ENCODE results near the gene AOAH.

The AOAH gene

DNA sequence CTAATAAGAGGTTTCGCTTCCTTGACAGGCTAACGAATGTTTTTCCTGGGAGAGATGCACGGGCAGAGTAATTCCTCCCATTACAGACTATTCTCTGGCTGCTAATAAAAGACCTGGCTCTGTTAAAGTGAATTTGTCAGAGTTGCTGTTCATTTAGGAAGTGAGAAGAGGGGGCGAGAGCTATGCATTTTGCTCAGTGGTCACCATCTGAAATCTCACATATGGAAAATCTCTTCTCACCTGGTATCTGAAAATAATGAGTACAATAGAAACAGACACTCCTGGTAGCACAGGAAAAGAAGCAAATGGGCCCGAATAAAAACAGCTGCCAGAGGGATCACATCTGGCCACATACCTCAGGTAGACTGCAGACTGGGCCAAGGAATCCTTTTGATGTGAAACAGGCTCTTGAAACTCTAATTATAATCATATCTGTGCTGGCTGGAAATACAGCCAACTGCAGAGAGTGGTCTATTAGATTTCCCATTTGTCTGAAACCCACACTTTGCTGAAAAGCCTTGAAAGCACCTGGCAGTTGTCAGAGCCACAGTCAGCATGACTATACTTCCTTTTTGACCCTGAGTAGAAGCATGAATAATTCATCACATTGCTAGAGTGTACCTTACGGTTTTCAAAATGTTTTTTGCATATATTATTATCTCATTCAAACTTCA lies 33.6 kb downstream of the AOAH start:
- DNase-seq: no peak

DNA sequence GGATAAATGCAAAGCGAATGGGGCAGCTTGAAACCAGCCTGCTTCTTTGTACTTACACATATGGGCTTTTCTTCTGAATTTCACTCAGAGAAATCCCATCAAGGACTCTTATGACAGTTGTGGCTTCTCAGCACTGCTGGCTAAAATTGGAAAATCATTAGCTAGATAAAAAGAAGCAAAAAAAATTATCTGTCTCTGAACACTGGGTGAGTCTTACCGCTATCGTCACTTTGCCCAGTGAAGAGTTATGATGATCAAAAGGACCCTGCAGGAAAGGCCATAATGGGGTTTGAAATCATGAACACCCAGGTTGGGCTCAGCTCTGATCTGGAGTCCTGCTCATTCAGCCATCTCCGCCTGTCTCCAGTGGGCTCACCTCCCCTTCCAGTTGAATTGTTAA lies 34.3 kb downstream of the AOAH start:
- DNase-seq: no peak

DNA sequence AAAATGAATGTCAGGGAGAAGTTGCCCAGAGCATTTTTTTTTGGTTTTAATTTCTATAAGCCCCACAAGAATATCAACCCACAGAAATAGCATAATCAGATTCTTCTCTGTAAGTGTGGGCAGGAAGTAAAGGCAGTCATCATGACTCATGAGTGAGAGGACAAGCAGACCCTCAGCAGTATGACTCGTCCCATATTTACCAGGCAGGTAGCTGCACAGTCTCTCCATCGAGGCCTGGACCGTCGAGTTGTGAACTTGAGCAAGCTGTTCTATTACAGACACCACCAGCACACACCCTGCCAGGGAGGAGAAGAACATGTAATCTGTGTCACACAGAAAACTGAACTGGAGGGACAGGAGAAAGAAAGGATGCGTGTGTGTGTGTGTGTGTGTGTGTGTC lies 37.8 kb downstream of the AOAH start:
- DNase-seq: peak; percentile 57

DNA sequence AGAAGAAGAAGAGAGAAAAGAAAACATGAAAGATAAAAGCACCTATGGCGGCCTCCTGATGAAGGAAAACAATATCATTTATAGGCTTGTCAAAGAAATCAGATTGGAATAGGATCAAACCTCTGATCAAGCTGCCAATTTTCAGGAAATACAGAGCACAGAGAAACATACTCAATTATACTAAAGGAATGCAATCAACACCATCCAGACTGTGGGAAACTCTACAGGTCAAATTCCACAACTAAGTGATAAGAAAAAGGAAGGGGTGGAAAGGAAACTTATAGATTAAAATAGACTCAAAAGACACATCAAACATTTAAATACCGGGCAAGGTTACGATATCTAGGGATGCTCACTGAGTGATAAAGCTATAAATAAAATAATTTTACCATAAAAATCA lies 39.3 kb downstream of the AOAH start:
- no peak for DNase-seq

DNA sequence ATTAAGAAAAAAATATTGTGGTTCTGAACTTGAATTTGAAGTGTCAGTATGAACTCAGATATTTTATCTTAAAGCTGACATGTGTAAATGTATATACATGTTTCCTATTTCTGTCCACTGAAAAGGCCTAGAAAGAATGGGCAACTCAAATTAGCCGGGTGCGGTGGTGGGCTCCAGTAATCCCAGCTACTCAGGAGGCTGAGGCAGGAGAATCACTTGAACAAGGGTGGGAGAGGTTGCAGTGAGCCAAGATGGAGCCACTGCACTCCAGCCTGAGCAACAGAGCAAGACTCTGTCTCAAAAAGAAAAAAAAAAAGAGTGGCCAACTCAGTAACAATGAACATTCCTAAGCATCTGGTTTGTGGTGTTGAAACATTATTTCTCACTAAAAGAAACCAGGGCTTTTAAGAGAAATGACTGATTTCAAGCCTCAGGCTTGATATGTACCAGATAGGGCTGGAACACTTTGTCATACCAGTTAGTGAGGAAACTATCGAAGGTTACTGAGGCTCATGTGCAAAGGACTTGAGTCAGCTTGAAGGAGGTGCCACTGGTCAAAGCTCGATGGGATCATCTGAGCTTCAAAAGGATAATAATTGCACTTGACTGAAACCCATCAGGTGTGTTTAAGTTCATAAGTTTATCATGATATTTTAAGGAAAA lies 40.5 kb downstream of the AOAH start:
- DNase-seq: no peak

DNA sequence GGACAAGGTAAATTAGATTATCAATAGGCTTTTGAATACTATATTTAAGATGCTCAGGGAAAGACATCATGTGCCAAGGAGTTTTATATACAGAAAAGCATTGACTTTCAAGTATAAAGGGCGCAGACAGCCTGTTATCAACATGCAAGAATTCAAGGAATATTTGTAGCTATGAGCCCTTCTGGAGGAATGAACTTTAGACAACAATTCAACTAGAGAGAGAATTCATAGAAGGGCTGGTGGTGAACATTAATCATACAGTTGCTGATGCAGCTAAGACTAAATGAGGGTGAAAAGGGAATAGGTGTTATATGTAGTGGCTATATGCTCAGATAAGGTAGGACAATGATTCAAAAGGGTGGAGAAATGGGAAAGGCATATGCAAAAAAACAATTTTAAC lies 41.2 kb downstream of the AOAH start:
- no peak for DNase-seq

DNA sequence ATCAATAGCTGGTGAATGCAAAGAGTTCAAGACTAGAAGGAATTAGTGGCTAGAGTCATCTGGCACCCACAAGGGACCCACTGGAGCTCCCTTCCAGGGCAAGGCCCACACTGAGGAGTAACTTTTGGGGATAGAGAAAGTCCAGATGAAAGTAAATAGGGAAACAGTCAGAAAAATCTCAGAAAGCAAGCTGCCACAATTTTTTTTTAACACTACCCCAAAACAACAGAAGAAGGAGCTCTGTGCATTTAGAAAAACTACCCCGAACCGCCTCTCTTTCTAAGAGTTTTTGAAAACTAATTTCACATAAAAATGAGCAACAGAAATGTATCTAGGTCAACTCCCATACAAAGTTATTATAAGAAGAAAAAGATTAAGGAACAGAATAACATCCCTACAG lies 42.2 kb downstream of the AOAH start:
- no peak for DNase-seq

DNA sequence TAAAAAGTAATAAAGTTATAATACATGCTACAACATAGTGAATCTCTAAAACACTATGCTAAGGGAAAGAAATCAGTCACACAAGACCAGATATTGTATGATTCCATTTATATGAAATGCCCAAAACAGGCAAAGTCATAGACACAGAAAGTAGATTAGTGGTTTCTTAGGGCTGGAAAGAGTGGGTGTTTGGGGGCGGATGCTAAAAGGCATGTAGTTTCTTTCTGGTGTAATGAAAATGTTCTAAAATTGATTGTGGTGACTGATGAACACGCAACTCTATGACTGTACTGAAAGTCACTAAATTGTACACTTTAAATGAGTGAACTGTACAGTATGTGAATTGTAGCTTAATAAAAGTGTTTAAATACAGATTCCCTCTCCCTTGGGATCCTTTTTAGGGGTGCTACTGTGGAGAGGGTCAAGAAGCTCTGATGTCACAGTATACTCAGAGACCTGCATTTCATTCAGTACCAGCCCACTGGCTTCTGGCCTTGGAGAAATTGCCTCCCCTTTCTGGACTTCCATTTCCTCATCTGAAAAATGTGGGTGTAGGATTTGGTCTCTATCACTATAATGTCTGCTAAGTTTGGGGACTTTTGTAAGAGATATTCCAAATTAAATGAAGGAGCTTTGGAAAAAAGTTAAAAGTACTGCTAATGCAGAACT lies 46.4 kb downstream of the AOAH start:
- no peak for DNase-seq

DNA sequence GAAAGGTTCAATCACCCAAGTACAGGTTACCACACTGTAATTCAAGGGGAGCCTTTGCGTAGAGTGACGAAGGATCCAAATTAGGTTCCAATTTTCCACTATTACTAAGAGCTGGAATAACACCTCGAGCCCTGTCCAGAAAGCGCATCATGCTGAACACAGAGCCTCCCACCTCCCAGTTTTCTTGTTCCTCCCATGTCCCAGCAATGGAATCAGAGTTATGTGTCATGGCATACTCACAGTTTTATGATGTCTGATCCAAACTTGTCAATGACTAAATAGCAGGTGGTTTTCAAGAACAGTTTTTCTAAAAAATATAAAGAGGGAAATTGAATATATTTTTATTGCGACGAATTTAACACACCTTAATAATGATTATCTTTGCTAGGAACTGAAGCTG lies 50.6 kb downstream of the AOAH start:
- no peak for DNase-seq

DNA sequence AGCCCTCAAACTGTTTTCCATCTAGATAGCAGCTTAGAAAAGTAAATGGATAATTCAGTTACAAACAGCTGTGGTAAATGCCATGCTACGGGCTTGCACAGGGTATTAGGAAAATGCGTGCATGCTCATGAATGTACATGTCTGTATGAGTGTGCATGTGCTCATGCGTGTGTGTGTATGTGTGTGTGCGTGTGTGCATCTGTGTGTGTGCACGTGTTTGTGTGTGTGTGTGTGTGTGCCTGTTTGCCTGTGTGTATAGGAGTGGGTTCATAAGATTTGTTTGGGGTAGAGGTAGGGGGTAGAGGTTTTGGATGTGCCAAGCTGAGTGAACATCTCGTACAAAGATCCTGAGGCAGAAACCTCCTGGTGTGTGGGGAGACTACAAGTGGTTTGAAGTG lies 52.9 kb downstream of the AOAH start:
- DNase-seq: no peak

DNA sequence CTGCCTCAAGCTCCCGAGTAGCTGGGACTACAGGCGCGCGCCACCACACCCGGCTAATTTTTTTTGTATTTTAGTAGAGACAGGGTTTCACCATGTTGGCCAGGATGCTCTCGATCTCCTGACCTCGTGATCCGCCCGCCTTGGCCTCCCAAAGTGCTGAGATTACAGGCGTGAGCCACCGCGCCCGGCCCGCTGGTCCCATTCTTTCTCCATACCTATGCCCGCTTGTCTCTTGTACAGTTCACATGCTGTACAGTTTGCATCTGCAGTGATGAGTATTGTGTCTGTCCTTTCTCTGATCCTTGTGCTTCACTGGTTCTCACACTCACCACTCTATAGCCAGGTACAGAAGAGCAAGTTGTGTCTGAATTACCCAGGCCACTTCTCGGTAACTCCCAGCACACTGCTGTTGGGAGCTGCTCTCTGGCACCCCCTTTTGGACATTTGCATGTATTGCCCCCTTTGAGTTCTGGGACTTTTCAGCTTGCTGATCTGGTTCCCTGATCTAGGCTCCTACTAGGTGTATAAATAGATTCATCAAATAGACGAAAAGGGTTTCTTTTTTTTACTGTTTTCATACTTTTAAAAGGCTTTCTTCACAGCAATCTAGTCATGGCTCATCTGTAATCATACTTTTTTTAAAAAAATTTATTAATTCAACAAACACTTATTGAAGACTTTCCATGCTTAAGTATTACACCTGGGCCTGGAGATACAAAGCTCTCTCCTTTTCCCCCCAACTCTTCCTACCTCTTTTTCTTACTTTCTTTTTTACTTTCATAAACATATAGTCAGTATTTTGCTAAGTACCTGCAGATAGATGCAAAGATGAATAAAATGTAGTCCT lies 53.5 kb downstream of the AOAH start:
- peak; percentile 54 for DNase-seq

DNA sequence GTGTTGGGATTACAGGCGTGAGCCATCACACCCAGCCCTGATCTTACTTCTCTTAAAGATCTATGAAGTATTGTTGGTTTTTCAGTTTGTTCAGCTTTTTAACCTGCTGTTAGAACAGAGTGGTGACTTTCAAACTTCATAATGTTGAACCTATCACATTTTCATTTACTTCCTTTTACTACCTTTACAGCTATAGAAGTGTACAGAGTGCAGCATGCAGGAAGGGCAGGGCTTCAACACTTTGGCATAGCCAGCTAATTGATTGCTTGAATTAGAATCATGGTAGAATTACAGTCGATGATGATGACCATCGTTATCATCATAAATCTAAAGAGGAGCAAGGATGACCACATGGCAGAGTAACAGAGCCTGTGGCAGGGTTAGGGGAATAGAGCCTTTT lies 55.5 kb downstream of the AOAH start:
- DNase-seq: no peak

DNA sequence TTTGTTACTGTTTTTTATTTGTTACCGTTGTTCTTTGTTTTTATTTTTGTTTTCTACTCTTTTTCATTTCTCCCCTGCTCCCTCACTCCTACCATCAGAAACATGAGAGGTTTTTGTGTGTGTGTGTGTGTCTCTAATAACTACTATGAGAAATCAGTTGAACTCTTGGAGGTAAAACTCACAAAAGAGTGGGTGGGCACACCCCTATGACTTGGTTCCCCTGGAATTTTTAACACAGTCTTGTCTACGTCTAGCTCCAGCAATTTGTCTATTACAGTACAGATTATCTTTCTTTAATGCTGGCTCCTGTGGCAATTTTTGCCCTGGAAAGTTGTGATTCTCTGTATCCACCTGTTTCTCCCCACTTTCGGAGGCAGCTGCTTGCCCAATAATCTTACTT lies 56.2 kb downstream of the AOAH start:
- DNase-seq: peak; percentile 8

DNA sequence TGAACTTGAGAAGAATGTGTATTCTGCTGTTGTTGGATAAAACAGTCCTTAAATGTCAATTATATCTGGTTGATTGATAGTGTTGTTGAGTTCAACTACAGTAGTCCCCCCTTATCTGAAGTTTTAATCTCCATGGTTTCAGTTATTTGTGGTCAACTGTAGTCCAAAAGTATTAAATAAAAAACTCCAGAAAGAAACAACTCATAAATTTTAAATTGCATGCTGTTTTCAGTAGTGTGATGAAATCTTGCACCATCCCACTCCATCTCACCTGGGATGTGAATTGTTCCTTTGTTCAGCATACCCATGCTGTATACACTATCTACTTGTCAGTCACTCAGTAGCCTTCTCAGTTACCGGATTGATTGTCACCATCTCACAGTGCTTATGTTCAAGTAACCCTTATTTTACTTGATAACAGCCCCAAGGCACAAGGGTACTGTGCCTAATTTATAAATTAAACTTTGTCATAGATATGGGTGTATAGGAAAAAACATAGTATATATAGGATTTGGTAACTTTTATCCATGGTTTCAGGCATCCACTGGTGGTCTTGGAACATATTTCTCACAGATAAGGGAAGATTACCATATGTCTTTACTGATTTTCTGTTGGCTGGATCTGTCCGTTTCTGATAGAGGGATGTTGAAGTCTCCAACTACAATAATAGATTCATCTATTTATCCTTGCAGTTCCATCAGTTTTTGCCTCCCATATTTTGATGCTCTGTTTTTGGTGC lies 57.1 kb downstream of the AOAH start:
- DNase-seq: peak; percentile 17

DNA sequence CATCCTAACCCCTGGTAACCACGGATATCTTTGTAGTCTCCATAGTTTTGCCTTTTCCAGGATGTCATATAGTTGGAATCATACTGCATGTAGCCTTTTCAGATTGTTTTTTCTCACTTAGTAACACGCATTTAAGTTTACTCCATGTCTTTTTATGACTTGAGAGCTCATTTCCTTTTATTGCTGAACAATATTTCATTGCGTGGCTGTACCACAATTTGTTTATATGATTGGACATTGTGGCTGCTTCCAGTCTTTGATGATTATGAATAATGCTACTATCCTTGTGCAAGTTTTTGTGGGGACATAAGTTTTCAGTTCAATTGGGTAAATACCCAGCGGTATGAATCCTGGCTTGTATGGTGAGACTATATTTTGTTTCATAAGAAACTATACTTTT lies 60.8 kb downstream of the AOAH start:
- no peak for DNase-seq

DNA sequence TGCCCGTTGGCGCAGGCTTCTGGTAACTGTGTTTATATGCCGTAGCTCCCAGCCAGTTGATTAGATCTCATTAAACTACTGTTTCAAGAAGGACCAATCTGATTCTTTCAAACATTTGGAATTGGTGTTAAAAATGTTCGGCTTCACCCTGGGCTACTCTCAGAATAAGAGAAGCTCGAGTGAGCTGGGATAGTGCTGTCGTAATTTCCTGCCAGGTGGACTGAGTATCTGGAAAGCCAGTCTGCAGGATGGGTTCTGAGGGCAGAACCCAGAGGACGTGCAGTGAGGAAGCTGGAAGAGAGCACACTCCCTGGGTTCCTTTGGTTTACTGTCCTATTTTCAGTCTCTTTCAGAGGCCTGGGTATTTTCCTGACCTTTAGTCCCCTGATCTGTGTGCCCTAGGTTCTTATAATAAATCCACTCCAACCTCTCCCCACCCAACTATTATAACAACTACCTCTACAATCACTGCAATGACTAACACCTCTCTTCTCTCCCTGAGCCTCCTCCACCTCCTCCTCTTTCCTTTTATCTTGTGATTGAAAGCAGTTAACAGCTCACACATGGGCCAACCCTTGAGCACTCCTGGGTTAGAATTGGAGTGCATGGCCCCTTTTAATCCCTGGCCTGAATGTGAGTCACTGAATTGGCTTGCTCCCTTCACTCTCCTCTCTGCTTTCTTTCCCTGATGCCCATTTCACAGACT lies 63.0 kb downstream of the AOAH start:
- peak; percentile 41 for DNase-seq

DNA sequence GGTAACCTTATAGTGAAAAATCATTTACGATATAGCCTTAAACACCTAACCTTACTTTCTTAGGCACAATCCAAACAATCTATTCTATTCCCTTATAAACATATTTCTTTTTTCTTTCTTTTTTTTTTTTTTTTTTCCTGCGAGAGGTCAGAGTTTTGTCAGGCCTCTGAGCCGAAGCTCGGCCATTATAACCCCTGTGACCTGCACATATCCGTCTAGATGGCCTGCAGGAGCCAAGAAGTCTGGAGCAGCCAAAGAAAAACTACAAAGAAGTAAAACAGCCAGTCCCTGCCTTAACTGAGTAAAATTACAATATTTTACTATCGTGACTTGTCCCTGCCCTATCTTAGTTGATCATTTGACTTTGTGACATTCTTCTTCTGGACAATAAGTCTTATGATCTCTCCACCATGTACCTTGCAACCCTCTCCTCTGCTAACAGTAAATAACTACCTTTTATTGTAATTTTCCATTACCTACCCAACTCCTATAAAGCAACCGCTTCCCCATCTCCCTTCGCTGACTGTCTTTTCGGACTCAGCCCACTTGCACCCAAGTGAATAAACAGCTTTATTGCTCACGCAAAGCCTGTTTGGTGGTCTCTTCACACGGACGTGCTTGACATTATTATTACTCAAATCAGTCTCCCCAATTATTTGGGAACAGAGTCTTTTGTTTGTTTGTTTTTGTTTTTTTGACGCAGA lies 64.5 kb downstream of the AOAH start:
- no peak for DNase-seq

DNA sequence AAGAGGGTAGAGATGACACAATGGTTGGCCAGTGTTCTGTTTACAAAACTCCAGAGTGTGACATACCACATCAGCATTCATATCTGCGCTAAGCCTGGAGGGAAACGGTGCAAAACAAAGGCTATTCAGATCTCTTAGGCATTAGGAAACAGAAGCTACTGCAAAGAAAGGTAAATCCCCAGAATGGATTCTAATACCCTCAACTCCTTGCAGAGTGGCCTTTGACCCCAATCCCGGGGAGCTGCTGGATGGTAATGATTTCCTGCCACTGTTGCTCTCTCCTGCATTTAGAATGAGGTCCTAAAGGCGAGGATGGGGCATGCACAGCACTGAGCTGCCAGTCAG lies 65.2 kb downstream of the AOAH start:
- DNase-seq: peak; percentile 73

DNA sequence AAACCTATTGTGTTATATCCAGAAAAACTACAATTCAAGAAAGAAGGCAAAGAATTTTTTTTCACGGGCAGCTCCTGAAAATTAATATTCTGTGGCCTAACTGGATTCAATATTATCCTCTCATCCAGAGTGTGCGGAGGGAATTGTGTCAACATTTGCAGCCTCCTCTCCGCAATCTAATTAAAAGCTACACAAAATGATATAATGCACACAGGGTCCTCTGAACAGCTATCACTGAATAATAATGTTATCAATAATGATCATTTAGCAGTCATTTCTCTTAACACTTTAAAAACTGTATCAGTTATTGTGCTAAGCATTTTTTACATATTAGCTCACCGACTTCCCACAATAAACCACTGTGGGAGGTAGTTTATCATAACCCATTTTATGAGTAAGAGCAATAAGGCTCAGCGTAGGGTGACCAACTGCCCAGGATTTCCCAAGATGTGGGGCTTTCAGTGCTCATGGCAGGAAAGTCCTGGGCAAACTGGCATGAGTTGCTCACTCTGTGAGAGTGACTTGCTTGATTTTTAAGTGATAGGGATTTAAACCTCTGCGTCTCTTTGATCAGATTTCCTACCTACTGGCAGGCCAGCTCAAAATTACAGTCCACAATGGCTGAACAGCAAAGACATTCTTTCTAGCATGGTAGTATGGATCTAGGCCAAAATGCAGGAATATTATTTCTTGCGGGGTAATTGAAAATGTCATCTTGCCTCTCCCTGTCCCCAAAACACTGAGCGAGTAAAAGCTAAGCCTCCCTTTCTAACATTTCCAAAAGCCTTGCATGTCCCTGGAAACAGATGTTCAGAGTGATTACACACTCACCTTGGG lies 65.7 kb downstream of the AOAH start:
- peak; percentile 89 for DNase-seq

DNA sequence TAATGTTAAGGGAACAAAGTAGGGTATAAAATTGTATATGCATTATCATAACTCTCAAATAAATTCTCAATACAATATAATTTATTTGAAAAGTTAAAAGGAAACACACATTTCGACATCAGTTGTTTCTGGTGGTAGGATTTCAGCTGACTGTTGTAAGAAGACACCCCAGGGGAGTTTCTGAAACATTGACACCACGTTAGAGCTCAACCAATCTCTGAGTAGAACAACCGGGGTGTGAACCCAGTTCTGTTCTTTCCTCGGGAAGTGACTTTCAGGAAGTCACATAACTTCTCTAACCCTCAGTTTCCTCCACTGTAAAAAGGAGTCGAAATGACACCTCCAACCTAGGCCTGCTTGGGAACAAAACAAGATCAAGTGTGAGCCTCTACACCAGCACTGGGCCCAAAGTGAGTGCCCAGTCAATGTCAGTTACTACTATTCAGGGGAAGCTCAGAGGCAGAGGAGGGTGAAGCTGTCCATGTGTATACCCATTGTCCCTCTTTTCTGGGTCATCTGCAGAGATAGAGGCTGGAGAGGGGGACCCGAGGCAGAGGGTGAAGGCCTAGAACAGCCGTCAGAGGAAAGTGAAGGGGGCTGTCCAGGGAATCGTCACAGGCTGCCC lies 67.1 kb downstream of the AOAH start:
- DNase-seq: no peak

Data from fibroblast of skin of right biceps (primary cell).